Measurements from ENCODE around the gene JOSD1.
A peak's percentile ranks its signal among the peaks of the same experiment; 100 is the strongest.

The JOSD1 gene

GRCh38 chr22:38700789-38701628 is at the start of gene JOSD1:
JOSD1 (minus strand) TSS chr22:38700943; CDS start chr22:38699987, 956 bp downstream.
- peak; percentile 89 for DNase-seq

- no peak for DNase-seq
These were observed 49.4 kb upstream of the JOSD1 start for GRCh38 chr22:38750104-38750503.

- no peak for DNase-seq
These were observed 47.9 kb upstream of the JOSD1 start for GRCh38 chr22:38748487-38749136.

GRCh38 chr22:38745676-38746460 is 45.1 kb upstream of the JOSD1 start:
- DNase-seq = no peak

GRCh38 chr22:38744981-38745380 is 44.2 kb upstream of the JOSD1 start:
- no peak for DNase-seq

GRCh38 chr22:38742176-38742942 is 41.6 kb upstream of the JOSD1 start:
- DNase-seq = no peak

- no peak for DNase-seq
These were observed 40.8 kb upstream of the JOSD1 start for GRCh38 chr22:38741576-38741975.

GRCh38 chr22:38741166-38741565 is 40.4 kb upstream of the JOSD1 start:
- no peak for DNase-seq

GRCh38 chr22:38740754-38741153 is 40.0 kb upstream of the JOSD1 start:
- no peak for DNase-seq

- DNase-seq = no peak
These were observed 39.5 kb upstream of the JOSD1 start for GRCh38 chr22:38740116-38740723.

- DNase-seq = no peak
These were observed 38.7 kb upstream of the JOSD1 start for GRCh38 chr22:38739300-38740055.

GRCh38 chr22:38738475-38739070 is 37.8 kb upstream of the JOSD1 start:
- DNase-seq = no peak

GRCh38 chr22:38737302-38738060 is 36.7 kb upstream of the JOSD1 start:
- DNase-seq = no peak

GRCh38 chr22:38736257-38736570 is 35.5 kb upstream of the JOSD1 start:
- no peak for DNase-seq

- no peak for DNase-seq
These were observed 34.9 kb upstream of the JOSD1 start for GRCh38 chr22:38735465-38736256.

GRCh38 chr22:38735126-38735464 is 34.4 kb upstream of the JOSD1 start:
- DNase-seq = no peak

- DNase-seq = no peak
These were observed 33.8 kb upstream of the JOSD1 start for GRCh38 chr22:38734421-38735100.

- no peak for DNase-seq
These were observed 33.1 kb upstream of the JOSD1 start for GRCh38 chr22:38733724-38734381.

- no peak for DNase-seq
These were observed 32.6 kb upstream of the JOSD1 start for GRCh38 chr22:38733329-38733723.

Data from NK-92 treated with Interleukin-12 subunit alpha and Interleukin-12 subunit beta, amount 100 ng/mL, for 24 hours (cell line).